ENCODE data around the gene KLHL26.

GRCh38 chr19:18603255-18603957 lies 33.4 kb upstream of the KLHL26 start:
- TF ChIP-seq CTCF (IDR thresholded peaks at IDR 0.05) (no peak), POLR2A (IDR thresholded peaks at IDR 0.05) (no peak), EP300 (IDR thresholded peaks at IDR 0.05) (no peak)
